C4-2B (cell line): ENCODE data around the gene ZFAND5.
A peak's percentile ranks its signal among the peaks of the same experiment; 100 is the strongest.

Experiments used
- H3K27ac ChIP-seq: fragments of 450-650 bp; 2 replicates; pipeline ENCODE4 v1.5.1; 2017
- CTCF ChIP-seq: fragments of 450-650 bp; conservative IDR thresholded peaks from 2 replicates; pipeline ENCODE4 v1.5.1; 2017; ENCODE audit warnings: mild to moderate bottlenecking
- ZFX ChIP-seq: fragments of 450-650 bp; IDR thresholded peaks from 2 replicates; pipeline ENCODE4 v1.6.1; 2017

ZFAND5 gene

GRCh38 chr9:72383978-72384709 lies 19.1 kb upstream of the ZFAND5 start:
- H3K27ac ChIP-seq = no peak overlapping the region

GRCh38 chr9:72382405-72382804 lies 17.4 kb upstream of the ZFAND5 start:
- TF ChIP-seq CTCF = no peak
- TF ChIP-seq ZFX = no peak
- no peak overlapping the region for H3K27ac ChIP-seq

More at GRCh38 chr9:72383978-72384709, 19.1 kb upstream of the ZFAND5 start:
- no peak for TF ChIP-seq CTCF
- TF ChIP-seq ZFX = no peak

GRCh38 chr9:72377041-72377440 lies 12.0 kb upstream of the ZFAND5 start:
- H3K27ac ChIP-seq = no peak overlapping the region
- TF ChIP-seq ZFX = no peak
- TF ChIP-seq CTCF = no peak

GRCh38 chr9:72371151-72371550 lies 6.1 kb upstream of the ZFAND5 start:
- H3K27ac ChIP-seq = no peak overlapping the region
- TF ChIP-seq ZFX (no peak), CTCF (no peak)

GRCh38 chr9:72365525-72366256 lies 683 bp upstream of the ZFAND5 start:
- H3K27ac ChIP-seq = peak overlapping the region; percentile 99
- TF ChIP-seq ZFX = no peak
- peak; percentile 20 for TF ChIP-seq CTCF

- no peak for TF ChIP-seq CTCF
- peak; percentile 93; the same call in 1 of the 2 replicates for TF ChIP-seq ZFX
- peak overlapping the region; percentile 99 for H3K27ac ChIP-seq
Measured at GRCh38 chr9:72363908-72364678, 915 bp downstream of the ZFAND5 start.
